PC-9 (cell line): ENCODE data around the gene TMF1.

Experiments used
- EZH2 ChIP-seq: fragments of 200-600 bp; sonication (generic); IDR thresholded peaks from 2 replicates; pipeline ENCODE4 v1.8.0; 2017; ENCODE audit warnings: antibody characterized with exemption, low read depth
- TF ChIP-seq, protein P1 (sequence below): fragments of 200-600 bp; sonication (generic); conservative IDR thresholded peaks from 2 replicates; pipeline ENCODE4 v1.6.1; 2017; ENCODE audit warnings: mixed run types, antibody characterized with exemption, mild to moderate bottlenecking, moderate library complexity

GRCh38 chr3:68999605-69000004 is 52.5 kb downstream of the TMF1 start:
- TF ChIP-seq, protein P1, sequence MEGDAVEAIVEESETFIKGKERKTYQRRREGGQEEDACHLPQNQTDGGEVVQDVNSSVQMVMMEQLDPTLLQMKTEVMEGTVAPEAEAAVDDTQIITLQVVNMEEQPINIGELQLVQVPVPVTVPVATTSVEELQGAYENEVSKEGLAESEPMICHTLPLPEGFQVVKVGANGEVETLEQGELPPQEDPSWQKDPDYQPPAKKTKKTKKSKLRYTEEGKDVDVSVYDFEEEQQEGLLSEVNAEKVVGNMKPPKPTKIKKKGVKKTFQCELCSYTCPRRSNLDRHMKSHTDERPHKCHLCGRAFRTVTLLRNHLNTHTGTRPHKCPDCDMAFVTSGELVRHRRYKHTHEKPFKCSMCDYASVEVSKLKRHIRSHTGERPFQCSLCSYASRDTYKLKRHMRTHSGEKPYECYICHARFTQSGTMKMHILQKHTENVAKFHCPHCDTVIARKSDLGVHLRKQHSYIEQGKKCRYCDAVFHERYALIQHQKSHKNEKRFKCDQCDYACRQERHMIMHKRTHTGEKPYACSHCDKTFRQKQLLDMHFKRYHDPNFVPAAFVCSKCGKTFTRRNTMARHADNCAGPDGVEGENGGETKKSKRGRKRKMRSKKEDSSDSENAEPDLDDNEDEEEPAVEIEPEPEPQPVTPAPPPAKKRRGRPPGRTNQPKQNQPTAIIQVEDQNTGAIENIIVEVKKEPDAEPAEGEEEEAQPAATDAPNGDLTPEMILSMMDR: no peak
- TF ChIP-seq EZH2: no peak
